Measurements from ENCODE around the gene PIGT. TPM values are rescaled to one million over a fixed set of nuclear protein-coding genes. Genes with fewer than 3 reads are reported as not detected.
A peak's percentile ranks its signal among the peaks of the same experiment; 100 is the strongest.

The PIGT gene
- total RNA-seq, 1 experiment from 2014 or later, result 71.4 TPM

- no peaks in the 10 kb centered on the region for H4K20me1 ChIP-seq (ENCODE audit: insufficient read depth)
- no peak for TF ChIP-seq SP1 (IDR thresholded peaks at IDR 0.05; ENCODE audit: low read depth)
- TF ChIP-seq JUND (IDR thresholded peaks at IDR 0.05), result no peak
- no peak for TF ChIP-seq POLR2A (IDR thresholded peaks at IDR 0.05; ENCODE audit: borderline replicate concordance, extremely low read depth, insufficient read depth, insufficient read length)
- TF ChIP-seq CEBPB (IDR thresholded peaks at IDR 0.05; ENCODE audit: low read depth), result no peak
- TF ChIP-seq MAX (IDR thresholded peaks at IDR 0.05), result no peak
- no peak for TF ChIP-seq RAD21 (IDR thresholded peaks at IDR 0.05; ENCODE audit: low read depth)
- TF ChIP-seq EZH2 (IDR thresholded peaks at IDR 0.05), result no peak
- no peak for TF ChIP-seq YY1 (IDR thresholded peaks at IDR 0.05; ENCODE audit: extremely low read depth, insufficient replicate concordance, low read depth, low read length)
- peak overlapping the region; percentile 83 for H3K27ac ChIP-seq (ENCODE audit: low read depth, low read length)
- no peak overlapping the region for H2AFZ ChIP-seq (ENCODE audit: low read depth, low read length, poor library complexity, severe bottlenecking)
- peak overlapping the region; percentile 71 to 76 for H3K4me3 ChIP-seq (replicated peaks in 1 of 2; ENCODE audit: low read depth in 1 of 2, low read length in 2 of 2)
- peak overlapping the region; percentile 84 for H3K4me2 ChIP-seq (ENCODE audit: low read length)
- ChIA-PET RAD21 (ENCODE audit: low non-redundant PET in 1 of 2, low total read pairs in 2 of 2, uncharacterized antibody in 2 of 2, unreplicated experiment in 2 of 2) (no interaction called here), POLR2A (interaction anchor here (1.0 to 1.1 kb wide), 2 partner anchors 18 to 43 kb away, joined by 3 read pairs; partner anchors contain the start of gene SYS1), CTCF (no interaction called here)
- peaks cover 0 to 12% of the 10 kb centered on the region in 2 experiments; a peak in 2 of 4 replicates for H3K9me3 ChIP-seq (ENCODE audit: control insufficient read depth in 1 of 2, insufficient read depth in 1 of 2, low read depth in 1 of 2, low read length in 2 of 2)
- H3K4me1 ChIP-seq (ENCODE audit: control insufficient read depth in 1 of 2, insufficient read depth in 2 of 2, low read length in 2 of 2), result peaks cover 5 to 24% of the 10 kb centered on the region in 2 experiments; a peak in 3 of 4 replicates
- peak overlapping the region; percentile 81 for H3K9ac ChIP-seq (ENCODE audit: low read length)
- H3K9me2 ChIP-seq (ENCODE audit: insufficient read depth), result no peaks in the 10 kb centered on the region
- H3K36me3 ChIP-seq (ENCODE audit: control insufficient read depth in 1 of 2, insufficient read depth in 2 of 2, low read length in 2 of 2), result peaks cover 8 to 11% of the 10 kb centered on the region in 2 experiments; a peak in 2 of 4 replicates
- no peaks in the 10 kb centered on the region for H3K27me3 ChIP-seq (ENCODE audit: insufficient read depth, low read length)
- peaks cover 15% of the 10 kb centered on the region; the same call in 1 of the 2 replicates for H3K79me2 ChIP-seq (ENCODE audit: insufficient read depth, low read length)
- intact Hi-C loops (cut with micrococcal nuclease), result no loop called here
- BruUV-seq (replicated peaks), result no TSS peak
- ATAC-seq (peak; percentile 43), DNase-seq (ENCODE audit: low read depth, low spot score) (no peak)
Observed at GRCh38 chr20:45405571-45406259, 10.2 kb upstream of the PIGT start.
